Progenitor cell of endocrine pancreas (in vitro differentiated cells): Measurements from ENCODE around the gene DENND1A. TPM values are rescaled to one million over a fixed set of nuclear protein-coding genes. Genes with fewer than 3 reads are reported as not detected.
"Not testable (repeated sequence)": the region's sequence is repeated elsewhere in the genome, so short reads cannot be mapped to it uniquely, and the experiment has no call there.

Experiments
- DNase-seq: peaks from one replicate; pipeline ENCODE4 v3.0.0; 2021; ENCODE audit warnings: low spot score; ENCODE audit not compliant: unreplicated experiment
- H3K27ac Mint-ChIP-seq: 2 replicates; pipeline ENCODE4 v1.8.0; 2021; ENCODE audit warnings: mild to moderate bottlenecking, moderate library complexity, mixed read lengths
- H3K27me3 Mint-ChIP-seq: 2 replicates; pipeline ENCODE4 v1.8.0; 2021; ENCODE audit warnings: mixed read lengths
- H3K36me3 Mint-ChIP-seq: 2 replicates; pipeline ENCODE4 v1.8.0; 2022; ENCODE audit warnings: mixed read lengths; ENCODE audit not compliant: insufficient read depth
- H3K4me1 Mint-ChIP-seq: 2 replicates; pipeline ENCODE4 v1.8.0; 2021; ENCODE audit warnings: low read depth, mixed read lengths
- H3K4me3 Mint-ChIP-seq: 2 replicates; pipeline ENCODE4 v1.8.0; 2021; ENCODE audit warnings: low read depth, mild to moderate bottlenecking, moderate library complexity, mixed read lengths
- H3K9me3 Mint-ChIP-seq: 2 replicates; pipeline ENCODE4 v1.8.0; 2021; ENCODE audit warnings: low read depth, mixed read lengths
- total RNA-seq: library from RNA; stranded (reverse); gene quantifications from 2 replicates; pipeline ENCODE4 v1.2.1, GENCODE V29; 2021
- TF ChIP-seq, protein P1 (sequence below): fragments of 200-600 bp; sonication (generic); IDR thresholded peaks from one replicate; pipeline ENCODE4 v1.5.0; 2021; ENCODE audit warnings: antibody characterized with exemption, mild to moderate bottlenecking; ENCODE audit not compliant: unreplicated experiment

The DENND1A gene
- total RNA-seq, 1 donor from 2014 or later: 20.1 TPM

DNA sequence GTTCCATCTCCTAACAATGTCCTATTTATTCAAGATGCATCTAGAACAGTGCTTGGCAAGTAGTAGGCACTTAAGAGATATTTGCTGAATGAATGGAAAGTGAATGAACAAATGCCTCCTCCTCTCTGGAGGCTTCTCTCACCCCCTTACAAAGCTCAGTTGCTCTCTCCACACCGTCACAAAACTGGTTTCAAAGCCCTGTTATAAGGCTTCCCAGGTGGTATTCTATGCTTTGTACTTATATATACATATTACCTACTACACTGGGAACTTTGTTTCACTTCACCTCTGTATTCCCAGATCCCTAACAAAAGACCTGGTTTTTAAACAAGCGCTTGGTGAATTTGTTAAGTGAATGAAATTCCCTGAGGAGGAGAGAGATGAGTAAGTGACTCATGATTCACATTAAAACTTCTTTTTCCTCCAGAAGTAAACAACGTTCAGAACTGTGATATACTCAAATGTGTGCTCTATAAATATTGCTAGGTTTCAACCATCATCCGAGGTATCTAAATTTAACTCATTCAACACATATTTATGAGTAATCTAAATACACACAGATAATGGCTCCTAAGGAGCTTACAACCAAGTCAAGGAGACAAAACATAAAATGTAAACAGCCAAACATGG, 36.0 kb downstream of the DENND1A start:
- no peaks in the 10 kb centered on the region for H3K36me3 Mint-ChIP-seq
- H3K9me3 Mint-ChIP-seq: no peaks in the 10 kb centered on the region
- no peak overlapping the region for H3K27ac Mint-ChIP-seq
- TF ChIP-seq, protein P1, sequence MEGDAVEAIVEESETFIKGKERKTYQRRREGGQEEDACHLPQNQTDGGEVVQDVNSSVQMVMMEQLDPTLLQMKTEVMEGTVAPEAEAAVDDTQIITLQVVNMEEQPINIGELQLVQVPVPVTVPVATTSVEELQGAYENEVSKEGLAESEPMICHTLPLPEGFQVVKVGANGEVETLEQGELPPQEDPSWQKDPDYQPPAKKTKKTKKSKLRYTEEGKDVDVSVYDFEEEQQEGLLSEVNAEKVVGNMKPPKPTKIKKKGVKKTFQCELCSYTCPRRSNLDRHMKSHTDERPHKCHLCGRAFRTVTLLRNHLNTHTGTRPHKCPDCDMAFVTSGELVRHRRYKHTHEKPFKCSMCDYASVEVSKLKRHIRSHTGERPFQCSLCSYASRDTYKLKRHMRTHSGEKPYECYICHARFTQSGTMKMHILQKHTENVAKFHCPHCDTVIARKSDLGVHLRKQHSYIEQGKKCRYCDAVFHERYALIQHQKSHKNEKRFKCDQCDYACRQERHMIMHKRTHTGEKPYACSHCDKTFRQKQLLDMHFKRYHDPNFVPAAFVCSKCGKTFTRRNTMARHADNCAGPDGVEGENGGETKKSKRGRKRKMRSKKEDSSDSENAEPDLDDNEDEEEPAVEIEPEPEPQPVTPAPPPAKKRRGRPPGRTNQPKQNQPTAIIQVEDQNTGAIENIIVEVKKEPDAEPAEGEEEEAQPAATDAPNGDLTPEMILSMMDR: no peak
- peaks cover 4% of the 10 kb centered on the region for H3K27me3 Mint-ChIP-seq
- H3K4me1 Mint-ChIP-seq: peaks cover 8% of the 10 kb centered on the region
- no peak overlapping the region for H3K4me3 Mint-ChIP-seq
- no peak for DNase-seq

DNA sequence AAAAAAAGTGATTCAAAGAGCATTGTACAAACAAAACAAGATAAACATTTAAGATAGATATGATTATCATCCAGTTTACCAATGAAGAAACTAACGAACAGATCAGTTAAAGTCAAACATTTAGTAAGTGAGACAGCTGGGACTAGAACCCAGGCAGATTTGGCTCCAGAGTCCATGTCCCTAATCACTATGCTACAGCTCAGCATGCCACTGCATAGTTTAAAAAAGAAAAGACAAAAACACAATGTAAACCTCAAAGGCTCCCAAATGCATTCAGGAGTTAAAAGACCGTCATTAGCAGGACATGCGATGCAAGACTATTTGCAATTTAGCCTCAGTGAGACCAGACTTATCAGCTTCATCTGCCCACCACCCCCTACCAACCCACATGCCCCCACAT, 36.8 kb downstream of the DENND1A start:
- Mint-ChIP-seq H3K9me3 (peaks cover 2% of the 10 kb centered on the region), H3K27ac (no peak overlapping the region)
- DNase-seq: no peak

DNA sequence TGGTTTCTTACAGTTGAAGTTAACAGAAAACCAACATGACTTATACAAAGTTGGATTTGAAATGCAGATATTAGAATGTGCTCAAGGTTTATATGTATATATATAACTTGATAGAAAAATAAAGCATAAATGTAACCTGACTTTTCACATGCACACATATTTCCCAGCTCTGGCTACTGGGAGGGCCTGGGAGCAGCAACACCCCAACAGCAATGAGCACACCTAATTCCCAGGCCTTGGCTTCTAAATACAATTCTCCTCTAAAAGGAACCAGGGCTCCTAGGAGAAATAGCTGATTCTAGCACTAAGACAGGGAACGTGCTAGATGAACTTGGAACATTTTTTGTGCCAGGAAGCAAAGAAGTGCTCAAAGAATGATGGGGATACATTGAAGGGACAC, 42.1 kb downstream of the DENND1A start:
- no peaks in the 10 kb centered on the region for H3K4me1 Mint-ChIP-seq
- DNase-seq: no peak
- H3K36me3 Mint-ChIP-seq: peaks cover 8% of the 10 kb centered on the region
- peaks cover 9% of the 10 kb centered on the region for H3K9me3 Mint-ChIP-seq
- no peak overlapping the region for H3K4me3 Mint-ChIP-seq
- TF ChIP-seq, protein P1: no peak
- no peak overlapping the region for H3K27ac Mint-ChIP-seq
- no peaks in the 10 kb centered on the region for H3K27me3 Mint-ChIP-seq

More for the DNA sequence above, 36.8 kb downstream of the DENND1A start:
- peaks cover under 1% of the 10 kb centered on the region for H3K36me3 Mint-ChIP-seq
- TF ChIP-seq, protein P1: no peak
- peaks cover 8% of the 10 kb centered on the region for H3K4me1 Mint-ChIP-seq
- H3K27me3 Mint-ChIP-seq: peaks cover 4% of the 10 kb centered on the region
- H3K4me3 Mint-ChIP-seq: no peak overlapping the region

DNA sequence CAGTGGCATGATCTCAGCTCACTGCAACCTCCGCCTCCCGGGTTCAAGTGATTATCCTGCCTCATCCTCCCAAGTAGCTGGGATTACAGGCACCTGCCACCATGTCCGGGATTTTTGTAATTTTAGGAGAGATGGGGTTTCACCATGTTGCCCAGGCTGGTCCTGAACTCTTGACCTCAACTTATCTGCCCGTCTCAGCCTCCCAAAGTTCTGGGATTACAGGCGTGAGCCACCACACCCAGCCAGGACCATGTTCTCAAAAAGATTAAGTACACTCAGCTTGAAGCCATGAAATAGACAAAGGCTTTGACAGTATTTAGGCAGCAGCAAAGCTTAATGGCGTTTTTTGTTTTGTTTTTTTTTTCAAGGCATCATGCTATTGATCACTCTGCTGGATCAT, 44.1 kb downstream of the DENND1A start:
- not testable (repeated sequence) for H3K4me3 Mint-ChIP-seq, H3K36me3 Mint-ChIP-seq, H3K9me3 Mint-ChIP-seq, H3K27me3 Mint-ChIP-seq, H3K27ac Mint-ChIP-seq, H3K4me1 Mint-ChIP-seq, DNase-seq

DNA sequence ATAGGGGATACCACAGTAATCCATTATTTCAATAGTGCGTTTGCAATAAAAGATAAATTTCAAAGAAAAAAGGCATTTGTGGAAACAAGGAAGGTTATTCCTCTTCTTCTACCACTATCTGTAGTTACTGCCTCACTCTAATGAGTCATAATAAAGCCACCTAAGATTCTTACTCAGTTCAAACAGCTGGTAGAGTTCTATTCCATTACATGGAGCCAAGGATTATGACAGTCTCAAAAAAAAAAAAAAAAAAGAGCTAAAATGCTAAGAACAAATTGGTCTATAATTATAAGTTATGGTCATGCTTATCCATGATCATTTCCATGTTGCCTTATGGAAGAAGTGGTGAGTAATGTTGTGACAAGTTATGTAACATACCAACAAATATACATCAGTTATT, 46.3 kb downstream of the DENND1A start:
- Mint-ChIP-seq H3K9me3 (peaks cover 9% of the 10 kb centered on the region), H3K36me3 (peaks cover 10% of the 10 kb centered on the region), H3K4me1 (no peaks in the 10 kb centered on the region), H3K27ac (no peak overlapping the region), H3K4me3 (no peak overlapping the region), H3K27me3 (peaks cover 3% of the 10 kb centered on the region)
- DNase-seq: no peak
- TF ChIP-seq, protein P1: no peak

DNA sequence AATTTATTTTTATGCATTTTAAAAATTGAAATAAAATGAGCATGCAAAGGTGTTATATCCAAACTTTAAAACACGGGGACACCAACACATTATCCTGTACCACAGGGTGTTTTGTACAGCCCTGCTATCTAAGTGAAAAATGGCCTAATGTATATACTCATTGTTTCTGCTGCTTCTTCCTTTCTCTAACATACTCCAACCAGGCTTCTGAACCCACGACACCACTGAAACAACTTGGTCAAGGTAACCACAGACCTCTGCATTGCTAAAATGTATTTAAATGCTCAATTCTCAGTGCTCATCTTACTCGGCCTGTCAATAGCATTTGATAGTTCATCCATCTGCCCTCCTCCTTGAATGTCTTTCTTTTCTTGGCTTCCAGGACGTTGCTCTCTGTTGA, 48.3 kb downstream of the DENND1A start:
- Mint-ChIP-seq H3K36me3 (peaks cover 2% of the 10 kb centered on the region), H3K27me3 (peaks cover 3% of the 10 kb centered on the region)
- DNase-seq: no peak

More for the DNA sequence above, 48.3 kb downstream of the DENND1A start:
- TF ChIP-seq, protein P1: no peak
- Mint-ChIP-seq H3K9me3 (no peaks in the 10 kb centered on the region), H3K4me3 (no peak overlapping the region), H3K4me1 (no peaks in the 10 kb centered on the region), H3K27ac (no peak overlapping the region)
